Stomach (tissue), 4 donors: Measurements from ENCODE around the gene UQCRC1.

ENCODE experiments used
- CTCF ChIP-seq, 7 experiments: fragments of 450-650 bp in 4 of 7; fragments of 200-600 bp in 3 of 7; sonication (generic) in 3 of 7; IDR thresholded peaks; one replicate each; pipeline ENCODE4 v1.5.1; 2016 to 2019; ENCODE audit warnings: antibody characterized with exemption in 7 of 7, control low read depth in 2 of 7, mild to moderate bottlenecking in 1 of 7
- EP300 ChIP-seq: sonication (generic); formaldehyde crosslinking; IDR thresholded peaks from one replicate; pipeline ENCODE4 v1.6.1; 2017; ENCODE audit warnings: antibody characterized with exemption

- no peak for TF ChIP-seq CTCF (IDR thresholded peaks at IDR 0.05)
- TF ChIP-seq EP300: no peak
These were observed 45.6 kb upstream of the UQCRC1 start for GRCh38 chr3:48655063-48655462.
